OCI-LY1 (cell line): ENCODE data around the gene GALNT14.

Experiments used
- H2AFZ ChIP-seq: fragments of 200-600 bp; sonication (generic), shearing (Covaris generic); 2 replicates; pipeline ENCODE4 v1.6.0; 2014; ENCODE audit warnings: antibody characterized with exemption, mild to moderate bottlenecking, low read length
- H3F3A ChIP-seq: fragments of 200-600 bp; sonication (generic), shearing (Covaris generic); 2 replicates; pipeline ENCODE4 v1.6.0; 2014; ENCODE audit warnings: mild to moderate bottlenecking, antibody characterized with exemption, low read length, moderate library complexity; ENCODE audit not compliant: insufficient read depth
- H3K27ac ChIP-seq: fragments of 200-600 bp; sonication (generic); 2 replicates; pipeline ENCODE4 v1.5.1; 2014; ENCODE audit warnings: low read length, mixed run types, mild to moderate bottlenecking, low read depth; ENCODE audit not compliant: poor library complexity, severe bottlenecking
- H3K27me3 ChIP-seq: fragments of 200-600 bp; sonication (generic); 2 replicates; pipeline ENCODE4 v1.6.0; 2014; ENCODE audit warnings: antibody characterized with exemption, mild to moderate bottlenecking, low read length, moderate library complexity; ENCODE audit not compliant: insufficient read depth
- H3K36me3 ChIP-seq: fragments of 200-600 bp; sonication (generic); 2 replicates; pipeline ENCODE4 v1.6.1; 2014; ENCODE audit warnings: mild to moderate bottlenecking, antibody characterized with exemption, low read length, moderate library complexity, mixed read lengths; ENCODE audit not compliant: insufficient read depth
- H3K4me1 ChIP-seq: fragments of 200-600 bp; sonication (generic); 2 replicates; pipeline ENCODE4 v1.5.1; 2014; ENCODE audit warnings: mild to moderate bottlenecking, low read length, moderate library complexity; ENCODE audit not compliant: insufficient read depth, severe bottlenecking
- H3K4me2 ChIP-seq: fragments of 200-600 bp; sonication (generic), shearing (Covaris generic); 2 replicates; pipeline ENCODE4 v1.6.1; 2014; ENCODE audit warnings: low read length
- H3K4me3 ChIP-seq: fragments of 200-600 bp; sonication (generic); 2 replicates; pipeline ENCODE4 v1.5.1; 2014; ENCODE audit warnings: low read length, low read depth, mild to moderate bottlenecking, mixed read lengths; ENCODE audit not compliant: poor library complexity, severe bottlenecking
- H3K79me2 ChIP-seq: fragments of 200-600 bp; shearing (Covaris generic); 2 replicates; pipeline ENCODE4 v1.6.1; 2016; ENCODE audit warnings: mixed run types, low read length, mixed read lengths; ENCODE audit not compliant: insufficient read depth
- H3K9ac ChIP-seq: fragments of 200-600 bp; sonication (generic), shearing (Covaris generic); 2 replicates; pipeline ENCODE4 v1.6.1; 2014; ENCODE audit warnings: mild to moderate bottlenecking, low read length, mixed read lengths
- H3K9me2 ChIP-seq: fragments of 200-600 bp; sonication (generic), shearing (Covaris generic); 2 replicates; pipeline ENCODE4 v1.6.1; 2014; ENCODE audit warnings: low read depth, mild to moderate bottlenecking, low read length, mixed read lengths
- H3K9me3 ChIP-seq: fragments of 200-600 bp; shearing (Covaris generic); 2 replicates; pipeline ENCODE4 v1.6.1; 2014; ENCODE audit warnings: low read length, mixed read lengths
- H4K20me1 ChIP-seq: fragments of 200-600 bp; sonication (generic), shearing (Covaris generic); 2 replicates; pipeline ENCODE4 v1.6.0; 2016; ENCODE audit warnings: mild to moderate bottlenecking, low read length; ENCODE audit not compliant: insufficient read depth
- CTCF ChIP-seq: fragments of 200-600 bp; sonication (generic), shearing (Covaris generic); IDR thresholded peaks from 2 replicates; pipeline ENCODE4 v1.5.1; 2017; ENCODE audit warnings: mild to moderate bottlenecking, antibody characterized with exemption, low read length, moderate library complexity, mixed read lengths
- EZH2 ChIP-seq: fragments of 200-600 bp; sonication (generic), shearing (Covaris generic); IDR thresholded peaks from 2 replicates; pipeline ENCODE4 v1.8.0; 2017; ENCODE audit warnings: borderline replicate concordance, mixed run types, mild to moderate bottlenecking, antibody characterized with exemption, low read length, moderate library complexity, mixed read lengths

Gene GALNT14

DNA sequence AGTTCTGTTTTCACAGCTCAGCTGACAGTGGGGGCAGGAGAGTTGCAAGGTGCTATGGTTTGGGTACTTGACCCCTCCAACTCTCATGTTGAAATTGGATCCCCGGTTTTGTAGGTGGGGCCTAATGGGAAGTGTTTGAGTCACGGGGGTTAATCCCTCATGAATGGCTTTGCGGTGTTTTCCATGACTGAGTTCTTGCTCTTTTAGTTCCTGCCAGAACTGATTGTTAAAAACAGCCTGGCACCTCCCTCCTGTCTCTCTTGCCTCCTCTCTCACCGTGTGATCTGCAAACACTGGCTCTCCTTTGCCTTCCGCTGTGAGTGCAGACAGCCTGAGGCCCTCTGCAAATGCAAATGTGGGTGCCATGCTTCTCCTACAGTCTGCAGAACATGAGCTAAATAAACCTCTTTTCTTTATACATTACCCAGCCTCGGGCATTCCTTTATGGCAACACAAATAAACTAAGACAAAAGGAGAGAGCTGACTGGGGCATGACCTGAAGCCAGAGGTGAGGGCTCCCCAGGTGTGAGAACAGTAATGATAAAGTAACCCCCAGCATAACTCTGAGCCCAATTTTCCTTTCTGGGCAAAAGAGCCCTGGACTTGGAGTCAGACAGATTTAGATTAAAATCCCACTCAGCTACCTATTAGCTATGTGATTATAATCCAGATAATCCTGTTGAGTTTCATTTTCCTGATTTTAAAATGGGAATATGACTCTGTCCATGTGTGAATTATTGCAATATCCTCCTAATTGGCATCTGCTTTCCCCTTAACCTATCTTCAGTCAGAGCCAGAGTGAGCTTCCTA, 266.1 kb downstream of the GALNT14 start:
- H3K4me2 ChIP-seq = no peak overlapping the region
- no peaks in the 10 kb centered on the region for H3K9me3 ChIP-seq
- no peaks in the 10 kb centered on the region for H3K4me1 ChIP-seq
- H2AFZ ChIP-seq = no peak overlapping the region
- H3K4me3 ChIP-seq = no peak overlapping the region
- no peaks in the 10 kb centered on the region for H3K36me3 ChIP-seq
- H4K20me1 ChIP-seq = no peaks in the 10 kb centered on the region
- H3K9me2 ChIP-seq = no peaks in the 10 kb centered on the region
- no peak overlapping the region for H3K27ac ChIP-seq
- no peaks in the 10 kb centered on the region for H3F3A ChIP-seq
- H3K79me2 ChIP-seq = no peaks in the 10 kb centered on the region
- no peak overlapping the region for H3K9ac ChIP-seq
- TF ChIP-seq EZH2 (no peak), CTCF (no peak)
- H3K27me3 ChIP-seq = no peaks in the 10 kb centered on the region

DNA sequence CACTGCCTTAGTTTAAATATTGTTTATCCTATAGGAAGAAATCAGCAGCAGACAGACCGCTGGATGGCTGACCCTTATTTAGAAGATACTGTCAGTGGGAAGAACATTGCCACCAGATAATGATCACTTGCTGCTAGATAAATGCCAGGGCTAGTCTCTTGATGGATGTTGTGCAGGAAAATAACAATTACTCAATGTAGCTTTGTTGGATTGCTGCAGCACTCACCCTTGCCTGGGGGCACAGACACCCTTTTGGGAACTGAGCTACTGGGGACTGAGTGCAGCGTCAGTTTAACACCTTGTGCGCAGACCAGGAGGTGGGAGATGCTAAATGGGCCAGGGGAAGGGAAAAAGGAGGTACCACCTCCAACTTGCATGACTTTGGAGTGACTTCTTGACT, 266.8 kb downstream of the GALNT14 start:
- no peak overlapping the region for H3K4me3 ChIP-seq
- H3K79me2 ChIP-seq = no peaks in the 10 kb centered on the region
- H3K9me2 ChIP-seq = no peaks in the 10 kb centered on the region
- H3K36me3 ChIP-seq = no peaks in the 10 kb centered on the region
- no peaks in the 10 kb centered on the region for H4K20me1 ChIP-seq
- no peaks in the 10 kb centered on the region for H3F3A ChIP-seq
- no peak overlapping the region for H3K9ac ChIP-seq
- H3K27me3 ChIP-seq = no peaks in the 10 kb centered on the region
- no peak for TF ChIP-seq CTCF
- no peak overlapping the region for H3K4me2 ChIP-seq
- H3K4me1 ChIP-seq = no peaks in the 10 kb centered on the region
- no peaks in the 10 kb centered on the region for H3K9me3 ChIP-seq
- H2AFZ ChIP-seq = no peak overlapping the region
- no peak overlapping the region for H3K27ac ChIP-seq

DNA sequence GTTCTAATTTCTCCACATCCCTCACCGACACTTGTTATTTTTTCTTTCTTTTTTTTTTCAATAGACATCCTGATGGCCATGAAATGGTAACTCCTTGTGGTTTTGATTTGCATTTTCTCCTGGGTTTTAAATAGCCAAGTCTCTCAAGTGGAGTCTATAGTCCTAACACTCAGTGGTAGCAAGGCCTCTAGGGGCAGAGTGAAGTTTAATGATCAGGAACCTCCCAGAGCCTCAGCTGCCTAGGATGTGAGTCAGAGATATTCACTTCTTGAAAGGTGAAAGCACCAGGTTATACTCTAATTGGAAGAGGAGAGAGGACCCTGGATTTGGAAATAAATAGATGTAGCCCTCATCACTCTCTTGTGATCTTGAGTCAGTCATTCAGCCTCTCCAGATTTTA, 268.3 kb downstream of the GALNT14 start:
- H3K9me2 ChIP-seq = no peaks in the 10 kb centered on the region
- no peaks in the 10 kb centered on the region for H3K27me3 ChIP-seq
- H3K79me2 ChIP-seq = no peaks in the 10 kb centered on the region
- no peak overlapping the region for H2AFZ ChIP-seq
- no peaks in the 10 kb centered on the region for H4K20me1 ChIP-seq
- no peaks in the 10 kb centered on the region for H3K4me1 ChIP-seq
- no peaks in the 10 kb centered on the region for H3K9me3 ChIP-seq
- no peak overlapping the region for H3K27ac ChIP-seq
- H3K36me3 ChIP-seq = no peaks in the 10 kb centered on the region
- no peak overlapping the region for H3K4me3 ChIP-seq
- H3K9ac ChIP-seq = no peak overlapping the region
- no peak for TF ChIP-seq CTCF
- no peak for TF ChIP-seq EZH2
- H3K4me2 ChIP-seq = no peak overlapping the region
- H3F3A ChIP-seq = no peaks in the 10 kb centered on the region
